Measurements from ENCODE around the gene TUBA4A. TPM values are rescaled to one million over a fixed set of nuclear protein-coding genes. Genes with fewer than 3 reads are reported as not detected.

The TUBA4A gene
- total and polyA plus RNA-seq, 9 of the 15 experiments (the other 6 are each of a cell fraction or from before 2014, with no cell fraction given) = 25.1 to 174 (median 42.4) TPM

DNA sequence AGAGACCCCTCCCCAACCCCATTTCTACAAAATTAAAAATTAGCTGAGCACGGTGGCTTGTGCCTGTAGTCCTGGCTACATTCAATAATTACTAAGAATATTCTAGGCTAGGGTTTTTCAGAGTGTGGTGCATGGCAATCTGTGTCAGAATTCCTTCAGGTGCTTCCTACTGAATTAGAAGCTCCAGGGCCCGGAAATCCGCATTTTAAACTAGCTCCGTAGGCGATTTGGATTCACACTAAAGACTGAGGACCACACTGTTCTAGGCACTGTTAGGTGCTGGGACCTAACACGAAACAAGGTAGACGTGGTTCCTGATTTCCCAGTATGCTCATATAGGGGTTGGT, 47.8 kb downstream of the TUBA4A start:
- H3K27ac ChIP-seq (ENCODE audit: extremely low read depth, low read depth, low read length) = peak overlapping the region; percentile 81
- peaks cover 38% of the 10 kb centered on the region; the same call in 2 of the 3 replicates for H3K36me3 ChIP-seq (ENCODE audit: control insufficient read depth, insufficient read depth, low read length)
- H3K4me1 ChIP-seq (replicated peaks in 1 of 2; ENCODE audit: control insufficient read depth in 2 of 2, insufficient read depth in 2 of 2, low read length in 2 of 2) = peaks cover 16 to 17% of the 10 kb centered on the region in 2 experiments; a peak in 4 of 5 replicates
- 8% methylated on average over 6 of the region's 7 CpGs for WGBS (ENCODE audit: insufficient coverage, low coverage, missing lambda C conversion rate)
- intact Hi-C loops (cut with micrococcal nuclease) = loop anchor here (1.0 to 2.0 kb wide), 2 partner anchors 23 to 29 kb away; partner anchors contain the start of genes ANKZF1, ATG9A and CNPPD1
- no peaks in the 10 kb centered on the region for H3K27me3 ChIP-seq (ENCODE audit: control insufficient read depth in 2 of 2, insufficient read depth in 2 of 2, low read length in 2 of 2)
- ChIA-PET CTCF (ENCODE audit: low intra/inter-chr PET ratio) (no interaction called here), POLR2A (interaction anchor here (0.8 to 1.5 kb wide), 11 partner anchors 8 to 89 kb away, joined by 3 to 8 read pairs (median 4); partner anchors contain the start of genes ABCB6, ANKZF1, ATG9A and CNPPD1)
- TF ChIP-seq NFIX (CRISPR knock-in tag; IDR thresholded peaks at IDR 0.05; ENCODE audit: low read depth) (no peak), NFATC3 (IDR thresholded peaks at IDR 0.05) (no peak), POLR3A (IDR thresholded peaks at IDR 0.05; ENCODE audit: borderline replicate concordance, extremely low read depth, insufficient read depth, insufficient read length) (no peak), ETV5 (CRISPR knock-in tag; IDR thresholded peaks at IDR 0.05; ENCODE audit: low read depth) (peak; percentile 27; the same call in 1 of the 2 replicates), ZBTB40 (IDR thresholded peaks at IDR 0.05) (0 out of 2 replicates have a peak, but pooled peaks have one; percentile 15), ZBTB40 (CRISPR knock-in tag; IDR thresholded peaks at IDR 0.05) (no peak), KAT7 (CRISPR knock-in tag; IDR thresholded peaks at IDR 0.05; ENCODE audit: borderline replicate concordance) (peak; percentile 68; the same call in 1 of the 2 replicates)
- in situ Hi-C loops (cut with MboI) = loop anchor here (5.0 kb wide), 1 partner anchor 34 kb away; the partner anchor contains the start of gene SLC23A3
- no TSS peak for BruUV-seq (replicated peaks)
- no peak for DNase-seq (ENCODE audit: extremely low read depth in 1 of 4, low spot score in 3 of 4)
- no peak for ATAC-seq
- H3K9me1 ChIP-seq (ENCODE audit: control insufficient read depth, insufficient read depth, low read length) = no peaks in the 10 kb centered on the region
- peaks cover 11% of the 10 kb centered on the region; the same call in 1 of the 2 replicates for H4K20me1 ChIP-seq (replicated peaks; ENCODE audit: control insufficient read depth, insufficient read depth, low read length)
- no peaks in the 10 kb centered on the region for H3K79me2 ChIP-seq (ENCODE audit: control insufficient read depth, insufficient read depth, low read length)
- H3K9me3 ChIP-seq (replicated peaks; ENCODE audit: control insufficient read depth, insufficient read depth, low read depth, low read length) = 0 out of 2 replicates have a peak, but pooled peaks cover 2% of the 10 kb centered on the region
- H3K9ac ChIP-seq (ENCODE audit: insufficient read depth in 1 of 2, low read depth in 2 of 2, low read length in 2 of 2) = peak overlapping the region; percentile 86 to 89; a peak in 3 of 4 replicates
- peak overlapping the region; percentile 94 for H3K4me2 ChIP-seq (ENCODE audit: insufficient read depth, low read length)
- peak overlapping the region; percentile 61 for H3K4me3 ChIP-seq
- peak; percentile 78 for FAIRE-seq
- peak overlapping the region; percentile 95 for H2AFZ ChIP-seq (ENCODE audit: low read depth, low read length)
